ENCODE data around the gene ZNF853.

The ZNF853 gene

DNA sequence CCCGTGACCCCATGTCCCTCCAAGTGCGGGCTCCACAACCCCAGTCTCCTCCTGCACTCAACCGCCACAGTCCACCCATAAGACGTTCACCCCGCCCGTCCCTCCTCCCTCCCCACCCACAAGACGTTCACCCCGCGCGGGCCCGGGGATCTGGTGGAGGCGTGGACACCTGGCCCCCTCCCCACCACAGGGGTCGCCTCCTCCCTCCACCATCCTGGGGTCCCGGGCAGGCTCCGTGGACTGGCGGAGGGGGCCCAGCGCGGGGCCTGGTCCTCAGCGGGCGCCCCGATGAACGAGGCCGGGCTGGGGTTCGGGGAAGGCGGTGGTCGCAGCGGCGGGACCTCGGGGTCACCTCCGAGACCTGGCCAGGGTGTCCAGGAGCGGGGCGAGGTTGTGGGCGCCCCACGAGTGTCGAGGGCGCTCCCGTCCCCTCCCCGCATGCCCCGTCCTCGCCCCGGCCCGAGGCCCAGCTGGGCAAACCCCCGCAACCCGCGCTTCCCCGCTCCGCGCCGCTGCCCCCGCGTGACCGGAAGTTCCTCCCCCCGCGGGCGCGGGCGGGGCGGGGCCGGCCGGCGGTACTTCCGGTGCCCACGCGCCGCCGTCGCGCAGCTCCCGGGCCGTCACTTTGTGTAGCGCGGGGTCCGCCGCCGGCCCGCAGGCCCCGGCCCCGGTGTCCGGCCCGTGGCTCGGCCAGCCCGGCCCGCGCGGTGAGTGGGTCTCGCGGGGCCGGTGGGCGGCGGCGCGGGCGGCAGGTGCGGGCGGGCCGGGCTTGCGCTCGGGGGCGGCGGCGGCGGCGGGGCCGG lies 21.5 kb downstream of the ZNF853 start, which contains the start of gene ZNF316:
Gene ZNF316 (plus strand): TSS at position 578 of the 803 bp plus-strand sequence. CDS start 5,092 bp downstream, outside the sequence.
- peak; percentile 25 to 28 for DNase-seq (ENCODE audit: low read depth in 2 of 2)

DNA sequence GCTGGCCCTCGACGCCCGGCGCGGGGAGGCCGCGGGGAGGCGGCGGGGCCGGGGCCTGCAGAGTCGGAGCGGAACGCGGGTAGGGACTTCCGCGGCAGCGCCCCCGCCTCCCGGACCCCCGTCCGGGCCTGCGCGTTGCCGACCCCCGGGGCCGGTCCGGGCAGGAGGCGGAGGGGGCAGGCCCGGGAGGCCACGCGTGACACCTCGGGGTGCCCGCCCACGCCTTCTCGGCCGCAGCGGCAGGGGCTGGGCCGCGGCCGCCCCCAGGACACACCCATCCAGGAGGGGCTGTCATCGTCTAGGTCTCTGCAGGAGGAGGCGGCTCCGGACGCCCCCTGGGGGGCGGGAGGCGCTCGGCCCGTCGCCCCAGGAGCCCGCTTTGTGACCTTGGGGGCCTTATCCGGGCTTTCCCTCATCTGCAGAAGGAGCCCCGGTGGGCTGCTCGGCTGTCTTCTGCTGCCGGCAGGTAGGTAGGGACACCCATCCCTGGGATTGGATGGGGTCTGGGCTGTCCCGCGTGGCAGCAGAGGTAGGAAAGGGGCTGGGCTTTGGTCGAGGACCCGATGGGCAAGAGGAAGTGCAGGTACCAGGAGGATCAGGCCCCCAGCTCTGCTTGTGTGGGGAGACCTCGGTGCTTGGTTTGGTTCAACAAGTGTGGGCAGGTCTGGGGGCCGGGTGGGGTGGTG lies 22.3 kb downstream of the ZNF853 start:
- DNase-seq (ENCODE audit: low read depth in 2 of 2) = peak; percentile 30 to 43

- DNase-seq (ENCODE audit: low read depth in 2 of 2) = no peak
Observed at GRCh38 chr7:6639032-6639431, 23.6 kb downstream of the ZNF853 start.

GRCh38 chr7:6639627-6640026 lies 24.2 kb downstream of the ZNF853 start:
- no peak for DNase-seq (ENCODE audit: low read depth in 2 of 2)

GRCh38 chr7:6640246-6640721 lies 24.9 kb downstream of the ZNF853 start:
- DNase-seq (ENCODE audit: low read depth in 2 of 2) = no peak

DNA sequence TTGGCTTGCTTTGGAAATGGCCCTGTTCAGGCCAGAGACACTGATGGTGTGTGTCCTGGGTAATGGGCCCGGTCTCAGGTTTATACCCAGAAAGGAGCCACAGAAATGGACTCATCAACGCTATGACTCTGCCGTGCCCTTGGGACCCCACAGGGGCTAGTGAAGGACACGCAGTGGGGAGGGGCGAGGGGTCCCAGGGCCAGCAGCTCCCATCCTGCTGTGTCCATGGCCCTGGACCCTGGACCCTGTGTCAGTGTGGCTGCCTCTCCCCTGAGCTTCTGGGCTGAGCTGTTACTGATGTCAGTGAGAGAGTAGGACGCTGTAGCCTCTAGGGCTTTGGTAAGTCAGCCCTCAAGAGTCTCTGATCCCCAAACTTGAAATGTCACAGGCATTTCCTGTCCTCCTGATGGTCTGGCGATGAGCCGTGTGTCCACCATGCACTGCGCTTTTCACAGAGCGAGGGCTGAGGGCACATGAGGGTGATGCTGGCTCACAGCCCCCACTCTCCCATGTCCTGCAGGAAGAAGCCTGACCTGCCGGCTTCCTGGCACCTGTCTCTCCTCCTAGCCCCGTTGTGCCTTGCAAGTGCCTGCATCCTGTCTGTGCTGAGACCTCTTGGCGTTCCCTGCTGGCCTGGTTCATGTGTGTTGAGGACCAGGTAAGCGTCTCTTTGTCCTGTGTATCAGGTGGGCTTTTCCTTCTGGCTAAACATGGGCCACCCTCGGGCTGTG lies 26.1 kb downstream of the ZNF853 start:
- DNase-seq (ENCODE audit: low read depth in 2 of 2) = no peak

DNA sequence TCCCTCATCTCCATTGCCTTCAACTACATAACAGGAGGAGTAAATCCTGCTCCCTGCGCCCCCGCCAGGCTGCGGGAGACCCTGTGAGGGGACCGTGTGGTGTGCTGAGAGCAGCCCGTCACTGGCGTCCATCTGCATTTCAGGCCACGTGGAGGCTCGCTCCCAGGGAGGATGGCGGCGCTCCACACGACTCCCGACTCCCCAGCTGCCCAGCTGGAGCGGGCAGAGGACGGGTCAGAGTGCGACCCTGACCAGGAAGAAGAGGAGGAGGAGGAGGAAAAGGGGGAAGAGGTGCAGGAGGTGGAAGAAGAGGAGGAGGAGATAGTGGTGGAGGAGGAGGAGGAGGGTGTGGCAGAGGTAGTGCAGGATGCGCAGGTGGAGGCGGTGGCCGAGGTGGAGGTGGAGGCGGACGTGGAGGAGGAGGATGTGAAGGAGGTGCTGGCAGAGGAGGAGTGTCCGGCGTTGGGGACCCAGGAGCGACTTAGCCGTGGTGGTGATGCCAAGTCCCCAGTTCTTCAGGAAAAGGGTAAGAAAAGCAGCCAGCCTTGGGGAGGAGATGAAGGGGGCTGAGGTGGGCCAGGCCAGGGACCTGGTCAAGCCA lies 26.9 kb downstream of the ZNF853 start:
- DNase-seq (ENCODE audit: low read depth in 2 of 2) = no peak

DNA sequence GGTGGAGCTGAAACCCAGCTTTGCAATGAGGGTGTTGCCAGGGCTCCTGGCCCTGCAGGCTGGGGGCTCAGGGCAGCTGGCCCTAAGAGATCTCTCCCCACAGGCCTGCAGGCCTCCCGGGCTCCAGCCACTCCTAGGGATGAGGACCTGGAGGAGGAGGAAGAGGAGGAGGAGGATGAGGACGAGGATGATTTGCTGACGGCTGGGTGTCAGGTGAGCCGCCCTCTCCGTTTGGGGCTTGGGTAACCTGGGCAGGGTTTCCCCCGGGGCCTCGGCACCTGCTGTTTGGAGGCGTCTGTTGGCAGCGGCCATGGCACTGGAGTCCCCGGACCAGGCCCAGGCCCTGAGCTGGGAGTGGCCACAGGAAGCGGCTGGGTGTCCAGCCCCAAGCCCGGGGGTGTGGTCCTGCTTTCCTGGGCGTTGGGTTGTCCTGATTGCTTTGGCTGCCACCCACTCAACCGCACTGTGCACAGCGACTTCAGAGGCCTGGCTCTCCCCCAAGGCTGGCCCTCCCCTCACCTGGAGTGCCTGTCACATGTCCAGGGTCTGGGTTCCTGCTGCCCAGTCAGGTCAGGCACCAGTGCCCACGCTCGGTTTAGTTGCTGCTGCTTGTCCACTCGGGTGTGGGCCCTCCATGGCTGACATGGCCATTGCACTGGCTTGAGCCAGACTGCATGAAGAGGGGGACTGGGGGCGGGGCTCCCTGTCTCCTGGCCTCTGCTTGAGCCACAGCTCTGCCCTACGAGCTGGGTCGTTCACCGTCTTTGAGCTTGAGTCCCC lies 27.6 kb downstream of the ZNF853 start:
- DNase-seq (ENCODE audit: low read depth in 2 of 2) = no peak

- no peak for DNase-seq (ENCODE audit: low read depth in 2 of 2)
Observed at GRCh38 chr7:6643915-6644625, 28.7 kb downstream of the ZNF853 start.

DNA sequence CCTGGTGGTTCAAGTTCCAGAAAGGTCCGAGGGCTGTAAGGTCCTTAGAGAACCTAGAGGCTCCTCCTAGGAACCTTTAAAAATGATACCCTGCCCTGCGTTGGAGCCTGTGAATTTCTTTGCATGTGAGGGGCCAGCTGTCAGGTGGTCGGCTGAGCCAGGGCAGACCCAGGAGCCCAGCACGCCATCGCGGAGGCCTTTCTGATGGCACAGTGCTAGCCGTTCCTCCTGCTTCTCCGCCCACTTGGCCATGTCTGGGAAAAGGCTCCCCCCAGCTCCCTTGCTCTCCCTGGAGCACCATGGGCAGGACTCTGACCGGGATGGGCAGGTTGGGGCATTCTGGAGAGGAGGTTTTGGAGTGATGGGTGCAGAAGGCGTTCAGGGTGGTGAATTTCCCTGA lies 29.3 kb downstream of the ZNF853 start:
- no peak for DNase-seq (ENCODE audit: low read depth in 2 of 2)

GRCh38 chr7:6646465-6646864 lies 31.1 kb downstream of the ZNF853 start:
- no peak for DNase-seq (ENCODE audit: low read depth in 2 of 2)

GRCh38 chr7:6647080-6647479 lies 31.7 kb downstream of the ZNF853 start:
- DNase-seq (ENCODE audit: low read depth in 2 of 2) = no peak

GRCh38 chr7:6647541-6647940 lies 32.1 kb downstream of the ZNF853 start:
- no peak for DNase-seq (ENCODE audit: low read depth in 2 of 2)

GRCh38 chr7:6648066-6648814 lies 32.8 kb downstream of the ZNF853 start:
- DNase-seq (ENCODE audit: low read depth in 2 of 2) = no peak

DNA sequence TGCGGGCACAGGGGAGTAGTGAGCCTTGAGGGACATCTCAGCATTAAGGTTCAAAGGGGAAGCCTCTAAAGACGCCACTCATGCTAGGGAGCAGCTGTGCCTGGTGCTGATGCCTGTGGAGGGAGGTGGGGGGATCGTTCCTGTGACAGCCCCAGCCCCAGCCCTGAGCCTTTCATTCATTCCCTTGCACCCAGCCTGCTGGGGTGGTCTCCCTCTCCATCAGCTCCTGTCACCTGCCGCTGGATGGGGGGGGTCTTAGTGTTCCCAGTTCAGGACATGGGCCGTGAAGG lies 33.4 kb downstream of the ZNF853 start:
- DNase-seq (ENCODE audit: low read depth in 2 of 2) = no peak

DNA sequence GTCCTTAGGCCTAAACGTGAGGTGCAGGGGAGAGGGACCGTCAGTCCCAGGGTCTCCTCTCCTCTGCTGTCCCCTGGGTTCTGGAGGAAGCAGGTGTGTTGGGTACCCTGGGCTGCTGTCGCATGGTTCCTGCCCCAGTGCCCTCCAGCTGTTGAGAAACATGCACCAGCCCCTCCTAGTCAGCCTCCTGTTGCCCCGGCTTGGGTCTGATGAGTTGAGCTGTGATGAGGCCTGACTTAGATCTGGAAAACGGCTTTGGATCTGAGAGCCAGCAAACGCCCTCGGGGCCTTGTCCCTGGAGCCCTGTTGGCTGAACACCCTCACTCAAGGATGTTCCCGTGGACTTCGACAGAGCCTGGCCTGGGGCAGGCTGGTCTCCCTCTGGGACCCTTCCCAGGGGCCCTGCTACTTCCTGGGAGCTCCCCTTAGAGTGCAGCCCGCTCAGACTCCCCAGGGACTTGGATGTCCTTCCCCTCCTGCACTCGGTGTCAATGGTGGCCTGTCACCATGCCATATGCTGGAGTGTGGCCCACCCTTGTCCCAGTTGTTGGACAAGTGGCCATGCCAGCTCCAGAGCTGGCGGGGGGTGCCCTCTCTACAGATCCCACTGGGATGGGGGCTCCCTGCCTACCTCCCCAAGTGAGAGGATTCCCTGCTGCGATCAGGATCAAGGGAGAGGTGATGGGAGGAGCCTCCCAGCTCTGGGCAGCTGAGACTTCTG lies 34.0 kb downstream of the ZNF853 start:
- no peak for DNase-seq (ENCODE audit: low read depth in 2 of 2)

GRCh38 chr7:6650086-6650485 lies 34.7 kb downstream of the ZNF853 start:
- DNase-seq (ENCODE audit: low read depth in 2 of 2) = no peak

DNA sequence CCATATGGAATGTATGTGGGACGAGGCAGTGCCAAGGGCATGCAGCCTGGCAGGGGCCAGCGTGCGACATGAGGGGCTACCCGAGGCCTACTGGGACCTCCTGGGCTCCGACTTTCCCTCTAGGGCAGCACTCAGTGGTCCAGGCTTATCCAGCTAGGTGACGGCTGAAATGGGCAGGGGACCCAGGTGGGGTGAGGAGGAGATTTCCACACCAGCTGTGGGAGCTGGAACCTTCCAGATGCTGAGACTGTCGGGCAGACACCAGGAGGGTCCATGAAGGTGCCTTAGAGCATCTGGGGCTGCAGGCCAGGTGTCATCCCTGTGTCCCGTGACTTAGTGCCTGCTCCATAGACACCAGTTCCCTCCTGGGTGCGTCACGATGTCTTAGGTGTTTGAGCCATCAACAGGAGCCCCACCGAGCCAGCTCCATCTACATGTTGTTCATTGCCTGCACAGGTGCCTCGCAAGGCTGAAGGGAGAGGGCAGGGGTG lies 35.2 kb downstream of the ZNF853 start:
- no peak for DNase-seq (ENCODE audit: low read depth in 2 of 2)

DNA sequence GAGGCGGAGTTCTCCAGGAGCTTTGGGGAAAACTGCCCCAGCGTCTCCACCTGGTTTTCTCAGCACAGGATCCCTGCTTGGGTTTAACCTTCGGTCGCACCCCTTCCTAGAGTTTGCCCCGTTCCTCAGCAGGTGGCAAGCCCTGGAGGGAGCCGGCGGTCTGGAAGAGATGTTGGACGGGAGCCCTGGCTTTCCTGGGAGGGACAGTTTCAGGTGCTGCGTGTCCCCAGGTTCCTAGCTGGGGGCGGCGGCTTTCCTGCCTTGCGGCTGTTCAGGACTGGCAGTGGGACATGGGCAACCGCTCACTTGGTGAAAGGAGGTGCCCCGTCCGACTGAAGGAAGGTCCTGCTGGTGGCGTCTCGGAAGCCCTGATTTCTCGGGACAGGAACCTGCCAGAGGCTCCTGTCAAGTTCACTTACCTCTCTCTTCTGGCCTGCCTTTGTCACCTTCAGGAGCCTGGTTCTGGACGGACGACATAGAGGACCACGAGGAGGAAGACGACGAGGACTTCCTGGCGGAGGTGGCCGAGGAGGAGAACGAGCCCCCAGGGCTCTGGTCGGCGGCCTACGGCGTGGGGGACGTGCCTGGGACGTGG lies 36.5 kb downstream of the ZNF853 start:
- no peak for DNase-seq (ENCODE audit: low read depth in 2 of 2)
